Smooth muscle cell (in vitro differentiated cells): ENCODE data around the gene LOXL3. TPM values are rescaled to one million over a fixed set of nuclear protein-coding genes. Genes with fewer than 3 reads are reported as not detected.
A peak's percentile ranks its signal among the peaks of the same experiment; 100 is the strongest.

Experiments used
- DNase-seq: peaks from one replicate; lab custom pipeline; 2025; ENCODE audit not compliant: unreplicated experiment; lab: John Stamatoyannopoulos, UW
- H2AFZ ChIP-seq: fragments of 200-600 bp; sonication (generic); 2 replicates; pipeline ENCODE4 v1.6.0; 2016; ENCODE audit warnings: antibody characterized with exemption, low read depth, mild to moderate bottlenecking
- H3F3A ChIP-seq: fragments of 200-600 bp; sonication (generic); 2 replicates; pipeline ENCODE4 v1.6.0; 2017; ENCODE audit warnings: antibody characterized with exemption, low read depth
- H3K27ac ChIP-seq: fragments of 200-600 bp; sonication (generic); 2 replicates; pipeline ENCODE4 v1.5.1; 2016; ENCODE audit warnings: low read depth, mild to moderate bottlenecking
- H3K27me3 ChIP-seq: fragments of 200-600 bp; sonication (generic); 2 replicates; pipeline ENCODE4 v1.6.1; 2016; ENCODE audit warnings: low read depth, mild to moderate bottlenecking
- H3K36me3 ChIP-seq: fragments of 200-600 bp; sonication (generic); 2 replicates; pipeline ENCODE4 v1.5.1; 2016; ENCODE audit warnings: low read depth
- H3K4me1 ChIP-seq: fragments of 200-600 bp; sonication (generic); 2 replicates; pipeline ENCODE4 v1.5.1; 2016; ENCODE audit warnings: low read depth
- H3K4me2 ChIP-seq: fragments of 200-600 bp; sonication (generic); 2 replicates; pipeline ENCODE4 v1.6.0; 2016; ENCODE audit warnings: mild to moderate bottlenecking
- H3K4me3 ChIP-seq: fragments of 200-600 bp; sonication (generic); 2 replicates; pipeline ENCODE4 v1.5.1; 2016; ENCODE audit warnings: mild to moderate bottlenecking
- H3K79me2 ChIP-seq: fragments of 200-600 bp; sonication (generic); 2 replicates; pipeline ENCODE4 v1.6.0; 2016; ENCODE audit warnings: low read depth, mild to moderate bottlenecking
- H3K9ac ChIP-seq: fragments of 200-600 bp; sonication (generic); 2 replicates; pipeline ENCODE4 v1.6.0; 2016; ENCODE audit warnings: low read depth
- H3K9me3 ChIP-seq: fragments of 200-600 bp; sonication (generic); replicated peaks from 2 replicates; pipeline ENCODE4 v1.5.1; 2016; ENCODE audit warnings: low read depth
- H4K20me1 ChIP-seq: fragments of 200-600 bp; sonication (generic); 2 replicates; pipeline ENCODE4 v1.6.0; 2016; ENCODE audit warnings: low read depth
- WGBS: methylation state at CpG from one replicate; pipeline ENCODE4 v1.1.7; 2016; ENCODE audit warnings: low lambda C conversion rate; 5-methylcytosine and 5-hydroxymethylcytosine counted together
- polyA plus RNA-seq: library from polyadenylated mRNA; unstranded; fragments of >200 nt; fragmentation: Nextera tagmentation; extraction: Ambion mirVana; gene quantifications from 2 replicates; pipeline ENCODE4 v1.2.1, GENCODE V29; 2016
- total RNA-seq: library from RNA; depleted of rRNA; stranded (reverse); fragments of >200 nt; gene quantifications from 2 replicates; pipeline ENCODE4 v1.2.3, GENCODE V29; 2014
- TF ChIP-seq, protein P1 (sequence below): fragments of 200-600 bp; sonication (generic); IDR thresholded peaks from 2 replicates; pipeline ENCODE4 v1.5.1; 2017; ENCODE audit warnings: borderline replicate concordance, mild to moderate bottlenecking, antibody characterized with exemption; ENCODE audit not compliant: insufficient read depth, poor library complexity, severe bottlenecking

LOXL3 gene
- total and polyA plus RNA-seq, 2 experiments from 2014 or later: 123 to 190 TPM

DNA sequence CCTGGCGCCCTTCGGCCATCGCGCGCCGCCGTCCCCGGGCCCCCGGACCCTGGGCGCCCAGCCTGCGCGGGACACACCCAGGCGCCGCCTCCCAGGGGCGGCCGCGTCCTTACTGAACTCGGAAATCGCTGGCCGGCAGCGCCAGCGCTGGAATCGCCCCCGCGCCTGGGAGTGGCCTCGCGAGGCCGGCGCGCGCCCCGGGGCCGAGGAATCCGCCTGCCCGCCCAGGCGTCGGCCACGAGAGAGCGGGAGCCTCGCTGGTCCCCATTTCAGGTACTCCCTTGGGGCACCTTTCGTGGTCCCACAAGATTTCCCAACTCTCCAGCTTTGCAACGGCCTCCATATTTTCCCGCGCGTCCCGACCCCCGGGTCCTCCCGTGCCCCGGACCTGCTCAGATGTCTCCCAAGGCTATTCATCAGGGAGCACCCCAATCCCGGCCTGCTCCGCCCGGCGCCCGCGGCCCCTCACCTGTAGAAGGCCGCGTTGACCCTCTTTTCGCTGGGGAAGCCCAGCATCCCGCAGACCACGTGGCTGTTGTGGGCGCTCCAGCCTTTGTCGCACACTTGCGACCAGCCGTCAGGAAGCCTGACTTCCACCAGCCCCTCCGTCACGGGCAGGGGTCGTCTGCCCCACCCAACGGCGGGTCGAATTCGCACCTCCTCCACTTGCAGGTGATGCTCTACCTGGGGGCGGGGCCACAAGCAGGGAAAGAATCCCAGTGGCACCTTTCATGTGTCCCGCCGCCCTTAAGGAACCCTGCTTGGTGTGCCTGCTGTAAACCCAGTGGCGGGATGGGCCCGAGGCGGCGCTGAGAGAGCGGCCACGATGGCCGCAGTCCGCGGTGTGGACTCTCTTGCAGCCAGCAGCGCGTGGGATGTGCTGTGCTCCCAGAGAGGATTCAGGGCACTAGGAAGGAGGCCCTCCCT lies 4.6 kb downstream of the LOXL3 start:
- DNase-seq: no peak
- Histone ChIP-seq H3K27me3 (no peaks in the 10 kb centered on the region), H2AFZ (peak overlapping the region; percentile 73), H3K9ac (no peak overlapping the region), H3F3A (peaks cover 8% of the 10 kb centered on the region), H4K20me1 (peaks cover 61% of the 10 kb centered on the region), H3K79me2 (peaks cover 53% of the 10 kb centered on the region), H3K9me3 (no peaks in the 10 kb centered on the region), H3K4me2 (peak overlapping the region; percentile 98), H3K36me3 (peaks cover 3% of the 10 kb centered on the region), H3K27ac (peak overlapping the region; percentile 37), H3K4me1 (peaks cover 23% of the 10 kb centered on the region), H3K4me3 (peak overlapping the region; percentile 68)
- WGBS: 3% methylated on average over 78 of the region's 85 CpGs
- TF ChIP-seq, protein P1, sequence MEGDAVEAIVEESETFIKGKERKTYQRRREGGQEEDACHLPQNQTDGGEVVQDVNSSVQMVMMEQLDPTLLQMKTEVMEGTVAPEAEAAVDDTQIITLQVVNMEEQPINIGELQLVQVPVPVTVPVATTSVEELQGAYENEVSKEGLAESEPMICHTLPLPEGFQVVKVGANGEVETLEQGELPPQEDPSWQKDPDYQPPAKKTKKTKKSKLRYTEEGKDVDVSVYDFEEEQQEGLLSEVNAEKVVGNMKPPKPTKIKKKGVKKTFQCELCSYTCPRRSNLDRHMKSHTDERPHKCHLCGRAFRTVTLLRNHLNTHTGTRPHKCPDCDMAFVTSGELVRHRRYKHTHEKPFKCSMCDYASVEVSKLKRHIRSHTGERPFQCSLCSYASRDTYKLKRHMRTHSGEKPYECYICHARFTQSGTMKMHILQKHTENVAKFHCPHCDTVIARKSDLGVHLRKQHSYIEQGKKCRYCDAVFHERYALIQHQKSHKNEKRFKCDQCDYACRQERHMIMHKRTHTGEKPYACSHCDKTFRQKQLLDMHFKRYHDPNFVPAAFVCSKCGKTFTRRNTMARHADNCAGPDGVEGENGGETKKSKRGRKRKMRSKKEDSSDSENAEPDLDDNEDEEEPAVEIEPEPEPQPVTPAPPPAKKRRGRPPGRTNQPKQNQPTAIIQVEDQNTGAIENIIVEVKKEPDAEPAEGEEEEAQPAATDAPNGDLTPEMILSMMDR: no peak

DNA sequence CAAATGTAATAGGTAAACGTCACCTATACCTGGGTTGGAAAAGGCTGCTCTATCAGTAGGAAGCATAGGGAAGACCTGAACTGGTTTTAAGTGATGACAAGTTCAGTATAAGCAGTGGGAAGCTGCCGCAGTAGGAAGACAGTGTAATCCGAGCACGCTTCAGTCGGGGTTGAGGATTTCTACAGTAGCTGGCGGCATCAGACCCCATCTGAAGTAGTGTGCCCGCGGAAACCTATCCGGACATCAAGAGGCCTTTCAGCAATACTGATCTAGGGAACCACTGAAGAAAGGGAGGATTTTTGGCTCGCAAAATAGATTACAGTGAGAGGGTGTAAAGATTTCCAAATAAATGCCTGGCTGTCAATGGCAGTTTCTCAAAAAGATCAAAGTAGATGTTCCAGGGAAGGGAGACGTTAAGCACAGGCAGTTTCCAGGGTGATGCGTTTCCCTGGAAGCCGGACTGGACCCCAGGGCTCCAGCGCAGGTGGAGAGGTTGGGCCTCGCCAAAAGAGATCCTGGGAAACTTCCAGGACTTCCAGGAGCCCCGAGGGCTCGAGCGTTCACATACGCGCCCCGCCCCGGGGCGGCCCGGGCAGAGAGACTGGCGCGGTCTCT lies 5.3 kb downstream of the LOXL3 start:
- Histone ChIP-seq H3K4me3 (peak overlapping the region; percentile 68), H2AFZ (peak overlapping the region; percentile 73), H3K9me3 (no peaks in the 10 kb centered on the region), H3K79me2 (peaks cover 52% of the 10 kb centered on the region), H4K20me1 (peaks cover 65% of the 10 kb centered on the region), H3K36me3 (peaks cover 3% of the 10 kb centered on the region), H3F3A (peaks cover 8% of the 10 kb centered on the region), H3K27me3 (no peaks in the 10 kb centered on the region), H3K4me1 (peaks cover 23% of the 10 kb centered on the region), H3K9ac (no peak overlapping the region), H3K4me2 (peak overlapping the region; percentile 98), H3K27ac (peak overlapping the region; percentile 27)
- TF ChIP-seq, protein P1: no peak
- 10% methylated on average over 23 of the region's 26 CpGs for WGBS
- DNase-seq: no peak

DNA sequence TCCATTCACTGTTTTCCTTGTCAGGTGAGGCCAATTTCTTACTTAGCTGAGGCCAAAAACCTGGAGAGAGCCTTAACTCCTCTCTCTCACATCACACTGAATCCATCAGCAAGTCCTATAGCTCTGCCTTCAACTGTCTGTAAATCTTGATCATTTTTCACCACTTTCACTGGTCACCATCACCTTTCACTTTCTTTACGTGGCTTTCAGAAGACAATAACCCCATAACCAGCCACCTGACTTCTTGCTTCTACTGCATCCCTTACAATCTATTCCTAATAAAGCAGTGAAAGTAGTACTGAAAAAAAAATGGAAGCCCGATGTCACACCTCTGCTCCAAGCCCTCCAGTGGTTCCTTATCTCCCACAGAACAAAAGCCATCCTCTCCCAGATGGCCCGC lies 7.7 kb downstream of the LOXL3 start:
- WGBS: 93% methylated on average over 3 of the region's 3 CpGs
- H2AFZ ChIP-seq: no peak overlapping the region
- H3K27me3 ChIP-seq: no peaks in the 10 kb centered on the region
- H3K4me3 ChIP-seq: no peak overlapping the region
- H3K4me1 ChIP-seq: peaks cover 19% of the 10 kb centered on the region
- peaks cover 3% of the 10 kb centered on the region for H3K36me3 ChIP-seq
- no peaks in the 10 kb centered on the region for H3K9me3 ChIP-seq
- peaks cover 32% of the 10 kb centered on the region for H3K79me2 ChIP-seq
- H3K4me2 ChIP-seq: no peak overlapping the region
- no peak for DNase-seq
- H3F3A ChIP-seq: no peaks in the 10 kb centered on the region
- no peak overlapping the region for H3K9ac ChIP-seq
- H4K20me1 ChIP-seq: peaks cover 51% of the 10 kb centered on the region
- TF ChIP-seq, protein P1: no peak
- H3K27ac ChIP-seq: no peak overlapping the region
